ENCODE results near the gene DEGS2. TPM values are rescaled to one million over a fixed set of nuclear protein-coding genes. Genes with fewer than 3 reads are reported as not detected.

Gene DEGS2
- total RNA-seq, 1 donor from 2014 or later = 4.9 TPM

DNA sequence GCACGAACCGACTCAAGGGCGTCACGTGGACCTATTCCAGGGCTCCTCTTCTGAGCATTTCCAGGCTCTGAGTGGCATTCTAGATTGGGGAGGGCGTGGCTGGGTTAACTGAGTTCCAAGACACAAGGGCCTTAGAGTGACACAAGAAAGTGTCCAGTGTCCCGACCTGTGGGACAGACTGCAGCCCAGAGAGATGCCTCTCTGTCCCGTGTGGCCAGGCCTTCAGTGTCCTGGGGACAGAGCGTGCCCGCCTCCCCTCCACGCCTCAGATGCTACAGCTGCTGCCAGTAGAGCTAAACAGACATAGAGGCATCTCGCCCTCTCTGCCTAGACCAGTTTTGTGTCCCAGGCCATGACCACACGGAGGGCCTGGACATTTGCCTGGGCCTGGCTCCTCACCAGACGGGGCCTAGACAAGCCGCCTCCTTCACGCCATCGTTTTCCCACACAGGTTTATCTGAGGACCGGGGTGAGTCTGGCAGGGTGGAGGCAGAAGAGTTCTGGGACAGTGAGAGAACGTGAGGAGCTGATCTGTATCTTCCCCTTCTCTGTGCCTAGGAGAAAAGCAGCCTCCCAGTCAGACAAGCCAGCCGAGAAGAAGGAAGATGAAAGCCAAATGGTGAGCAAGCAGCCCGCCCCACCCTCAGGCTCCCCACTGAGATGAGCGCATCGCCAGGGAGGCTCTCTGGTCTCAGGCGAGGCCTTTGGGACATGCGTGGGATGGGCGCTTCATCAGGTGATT, 27.1 kb downstream of the DEGS2 start:
- no peak for DNase-seq

GRCh38 chr14:100131181-100131580, 28.3 kb downstream of the DEGS2 start:
- DNase-seq = no peak

- peak; percentile 91 for DNase-seq
Observed at GRCh38 chr14:100130521-100130920, 28.9 kb downstream of the DEGS2 start.

DNA sequence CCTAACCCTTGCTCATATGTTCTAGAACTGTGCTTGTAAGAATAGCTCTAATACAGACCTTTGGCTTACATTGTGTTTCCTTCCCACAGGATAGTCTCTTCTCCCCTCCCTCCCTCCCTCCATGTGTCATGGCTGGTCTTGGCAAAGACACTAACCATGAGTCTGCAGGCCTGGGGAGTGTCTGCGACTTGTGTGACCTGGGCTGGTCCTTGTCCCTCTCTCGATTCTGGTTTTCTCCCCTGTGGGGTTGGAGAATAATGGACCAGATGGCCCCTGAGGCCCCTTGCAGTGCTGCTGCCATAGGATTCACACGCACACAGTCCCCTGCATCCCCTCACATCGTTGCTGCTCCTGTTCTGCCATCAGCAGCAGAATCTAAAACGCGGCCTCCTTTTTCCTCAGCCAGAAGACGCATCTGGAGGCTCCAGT, 30.3 kb downstream of the DEGS2 start:
- DNase-seq = no peak

- DNase-seq = no peak
Observed at GRCh38 chr14:100128688-100129087, 30.8 kb downstream of the DEGS2 start.

DNA sequence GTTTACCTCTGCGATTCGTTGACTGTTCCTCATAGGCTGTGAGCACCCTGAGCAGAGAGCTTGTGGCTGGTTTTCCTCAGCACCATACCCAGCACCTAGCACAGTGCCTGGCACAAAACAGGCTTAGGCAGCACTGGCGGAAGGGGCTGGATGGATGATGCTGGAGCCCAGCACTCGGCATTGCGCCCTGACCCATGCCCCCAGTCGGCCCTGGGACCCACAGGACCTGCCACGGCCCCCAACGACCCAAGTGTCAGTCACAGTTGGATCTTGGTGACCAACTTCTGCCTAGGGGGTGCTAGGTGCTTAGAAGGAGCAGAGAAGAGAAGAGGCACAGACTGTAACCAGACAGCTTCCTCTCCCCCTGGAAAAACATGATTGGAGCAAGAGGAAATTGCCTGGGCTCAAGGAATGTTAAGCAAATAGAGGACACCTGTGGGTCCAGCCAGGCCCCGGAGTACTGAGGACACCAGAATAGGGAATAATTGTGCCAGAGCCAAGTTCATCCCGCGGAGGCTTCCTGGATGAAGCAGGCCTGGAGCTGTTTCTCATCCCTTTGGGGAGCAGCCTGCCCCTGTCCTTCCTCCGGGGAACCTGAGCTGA, 31.5 kb downstream of the DEGS2 start:
- no peak for DNase-seq

- no peak for DNase-seq
Observed at GRCh38 chr14:100126401-100126800, 33.0 kb downstream of the DEGS2 start.

DNA sequence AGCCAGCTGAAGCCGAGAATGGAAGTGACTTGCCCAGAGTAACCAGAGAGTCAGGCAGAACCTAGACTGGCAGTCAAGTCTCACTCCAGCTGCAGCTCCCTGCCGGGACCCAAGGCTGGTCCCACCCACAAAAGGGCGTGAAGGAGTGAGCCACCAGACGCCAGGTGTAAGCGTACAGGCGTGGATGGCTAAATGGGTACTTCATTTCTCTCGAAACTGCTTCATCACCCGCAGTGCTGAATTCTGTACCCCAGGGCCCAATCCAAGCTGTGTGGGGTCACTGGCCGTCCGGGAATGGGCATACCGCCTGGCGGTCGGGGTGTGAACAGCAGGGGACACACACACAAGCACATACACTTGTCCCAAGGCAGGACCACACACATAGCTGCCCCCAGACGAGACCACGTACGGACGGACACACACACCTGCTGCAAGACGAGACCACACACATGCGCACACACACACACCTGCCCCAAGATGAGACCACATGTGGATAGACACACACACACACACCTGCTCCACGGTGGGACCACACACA, 34.8 kb downstream of the DEGS2 start:
- no peak for DNase-seq

DNA sequence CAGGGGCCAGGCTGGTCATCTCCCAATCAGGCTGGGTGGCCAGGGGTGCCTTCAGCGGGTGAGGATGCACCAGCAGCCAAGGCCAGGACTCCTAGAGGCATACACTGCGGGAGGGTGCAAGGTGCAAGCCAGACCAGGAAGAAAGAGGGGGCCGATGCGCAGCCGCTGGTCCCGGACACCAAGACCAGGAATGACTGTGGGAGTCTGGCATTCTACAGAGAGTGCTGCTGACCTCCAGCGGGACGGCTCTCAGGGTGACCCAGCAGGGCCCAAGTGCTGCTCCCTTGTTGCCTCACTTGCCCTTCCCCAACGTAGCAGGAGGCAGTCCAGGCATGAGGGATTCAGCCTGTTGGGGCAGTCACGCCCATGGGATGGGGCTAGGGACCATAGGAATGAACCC, 35.8 kb downstream of the DEGS2 start:
- no peak for DNase-seq

- peak; percentile 89 for DNase-seq
Observed at GRCh38 chr14:100122481-100123223, 36.8 kb downstream of the DEGS2 start.

DNA sequence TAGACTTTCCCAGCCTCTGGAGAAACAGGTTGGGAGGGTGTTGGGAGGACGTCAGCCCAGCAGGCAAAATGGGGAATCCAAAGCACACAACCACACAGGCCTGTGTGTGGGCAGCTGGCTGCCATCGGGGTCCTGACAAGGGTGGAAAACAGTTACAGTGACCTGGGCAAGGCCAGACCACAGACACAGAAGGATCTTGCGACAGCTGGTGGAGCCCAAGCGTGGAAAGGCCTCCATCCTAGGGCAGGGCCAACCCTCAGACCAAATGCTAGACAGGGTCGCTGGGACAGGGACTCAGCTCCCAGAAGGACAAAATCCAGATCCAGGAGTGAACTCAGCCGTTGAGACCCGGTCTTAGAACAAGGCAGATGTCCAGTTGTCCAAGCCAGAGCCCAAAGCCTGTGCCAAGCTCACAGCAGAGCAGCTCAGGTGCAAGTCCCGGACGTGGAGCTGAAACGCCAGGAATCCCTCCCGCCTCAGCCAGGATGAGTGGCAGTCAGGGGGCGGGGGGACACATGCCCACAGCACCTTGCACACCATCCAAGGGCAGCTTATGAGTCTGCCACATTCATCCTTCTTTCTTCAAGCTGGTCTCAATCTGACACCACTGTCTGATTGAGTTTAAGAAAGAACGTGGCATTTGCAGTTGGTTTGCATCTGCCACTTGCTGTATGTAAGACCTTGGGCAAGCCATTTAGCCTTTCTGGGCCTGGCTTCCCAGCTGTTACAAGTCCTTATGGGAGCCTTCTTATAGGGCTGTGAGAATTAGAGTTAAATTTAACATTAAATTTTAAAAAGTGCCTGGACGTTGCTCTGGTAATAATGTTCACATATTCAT, 37.6 kb downstream of the DEGS2 start:
- DNase-seq = no peak

DNA sequence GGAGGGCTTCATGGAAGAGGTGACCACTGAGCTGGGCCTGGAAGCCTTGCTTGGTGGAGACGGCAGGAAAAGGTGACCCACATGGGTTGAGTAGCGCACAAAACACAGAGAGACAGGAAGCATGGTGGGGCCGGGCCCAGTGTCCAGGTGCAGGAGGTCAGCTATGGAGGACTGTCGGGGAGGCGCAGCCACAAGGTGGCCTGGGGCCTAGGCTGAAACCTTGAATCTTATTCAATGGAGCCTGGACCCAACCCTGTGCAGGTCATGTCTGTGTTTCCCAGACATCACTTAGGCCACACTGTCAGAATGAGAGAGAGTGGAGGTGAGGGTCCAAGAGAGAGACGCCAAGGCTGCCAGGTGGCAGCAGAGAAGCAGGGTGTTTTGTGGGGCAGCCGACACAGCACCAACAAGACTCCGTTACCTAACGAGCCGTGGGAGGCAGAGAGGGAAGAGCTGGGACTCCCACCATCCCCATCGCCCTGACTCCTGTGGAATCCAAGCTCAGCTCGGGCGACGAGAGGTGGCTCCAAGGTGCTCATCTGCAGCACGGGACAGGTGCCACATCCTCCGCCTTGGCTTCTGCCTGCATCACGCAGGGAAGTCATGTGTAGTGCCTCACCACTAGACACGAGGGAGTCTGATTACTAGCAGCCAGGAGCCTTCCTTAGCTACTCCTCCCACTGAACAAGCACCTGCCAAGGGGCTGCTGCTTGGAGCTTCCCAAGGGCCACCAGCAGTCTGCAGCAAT, 38.7 kb downstream of the DEGS2 start:
- no peak for DNase-seq

GRCh38 chr14:100119251-100119650, 40.2 kb downstream of the DEGS2 start:
- no peak for DNase-seq

GRCh38 chr14:100118396-100119011, 40.9 kb downstream of the DEGS2 start:
- DNase-seq = no peak

GRCh38 chr14:100117633-100118395, 41.6 kb downstream of the DEGS2 start:
- DNase-seq = no peak

GRCh38 chr14:100117026-100117425, 42.4 kb downstream of the DEGS2 start:
- DNase-seq = no peak

DNA sequence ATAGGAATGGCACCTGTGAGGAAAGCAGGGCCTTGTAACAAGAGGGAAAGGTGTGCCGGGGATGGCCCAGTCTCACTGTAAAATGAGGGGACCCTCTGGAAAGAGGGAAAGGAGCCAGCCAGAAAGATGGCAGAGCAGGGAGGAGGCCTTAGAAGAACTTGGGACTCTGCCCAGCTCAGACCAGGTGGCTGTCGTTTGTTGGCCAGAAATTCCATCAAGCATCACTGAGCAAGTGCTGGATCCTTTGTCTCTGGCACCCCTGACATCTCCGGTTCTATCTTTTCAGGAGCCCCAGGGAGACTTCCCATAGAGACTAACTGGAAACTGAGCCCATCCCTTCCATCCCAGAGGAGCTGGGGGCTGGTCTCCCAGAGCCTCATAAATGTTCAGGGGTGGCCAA, 43.3 kb downstream of the DEGS2 start:
- DNase-seq = no peak

GRCh38 chr14:100115726-100116125, 43.7 kb downstream of the DEGS2 start:
- no peak for DNase-seq

- DNase-seq = no peak
Observed at GRCh38 chr14:100115236-100115635, 44.2 kb downstream of the DEGS2 start.

DNA sequence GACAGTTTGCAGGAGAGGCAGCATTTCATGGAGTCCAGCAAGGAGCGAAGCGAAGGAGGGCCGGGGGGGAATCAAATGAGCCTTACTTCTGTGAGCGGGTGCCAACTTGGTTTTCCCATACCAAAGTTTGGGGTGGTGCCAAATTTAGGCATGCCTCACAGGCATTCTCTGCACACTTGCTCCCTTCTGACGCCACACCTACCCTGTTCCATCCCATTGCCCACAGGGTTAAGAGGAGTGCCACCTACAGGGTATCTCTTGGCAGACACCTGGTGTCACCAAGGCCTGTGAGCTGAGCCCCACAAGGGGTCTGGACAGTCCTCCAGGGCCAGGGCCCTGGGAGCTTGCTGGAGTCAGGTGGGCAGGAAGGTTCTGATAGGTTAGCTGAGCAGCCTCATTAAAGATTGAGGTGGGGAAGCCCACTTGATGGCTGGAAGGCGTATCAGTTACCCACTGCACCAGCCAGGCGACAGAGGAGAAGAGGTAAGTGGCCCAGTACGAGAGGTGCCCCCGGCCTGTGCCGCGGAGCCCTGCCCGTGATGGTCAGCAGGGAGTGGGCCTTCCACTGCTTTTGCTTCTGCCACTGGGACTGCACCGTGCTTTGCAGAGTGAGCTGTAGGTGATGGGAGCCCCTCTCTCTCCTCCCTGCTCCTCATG, 45.2 kb downstream of the DEGS2 start:
- DNase-seq = no peak

Measured in tongue (tissue), 2 donors.